HEK293 (cell line): ENCODE measurements around the gene CEACAM20.
"Not testable (repeated sequence)": the region's sequence is repeated elsewhere in the genome, so short reads cannot be mapped to it uniquely, and the experiment has no call there.

Experiments
- CTCF ChIA-PET: fragments of 350-600 bp; formaldehyde crosslinking; extraction: SDS; loops from one replicate; lab custom pipeline; 2021; ENCODE audit warnings: antibody characterized with exemption; lab: Yijun Ruan, JAX
- POLR2A ChIA-PET: fragments of 300-600 bp; formaldehyde crosslinking; extraction: SDS; loops from one replicate; lab custom pipeline; 2020; ENCODE audit warnings: antibody characterized with exemption, inconsistent platforms; lab: Yijun Ruan, JAX
- H3K27ac ChIP-seq: fragments of 200-500 bp; sonication (Bioruptor generic); 2 replicates; pipeline ENCODE4 v1.5.1; 2014; ENCODE audit warnings: low read depth, low read length, control low read depth, inconsistent platforms; ENCODE audit errors: extremely low read depth
- H3K36me3 ChIP-seq, 2 experiments: fragments of 200-500 bp in 1 of 2; sonication (Bioruptor generic) in 1 of 2; 1 replicate in 1 of 2; 2 replicates in 1 of 2; pipeline ENCODE4 v1.5.1; 2014 to 2017; ENCODE audit warnings: inconsistent platforms in 2 of 2, low read length in 2 of 2; ENCODE audit not compliant: control insufficient read depth in 2 of 2, insufficient read depth in 1 of 2
- H3K4me1 ChIP-seq: fragments of 200-500 bp; sonication (Bioruptor generic); 2 replicates; pipeline ENCODE4 v1.5.1; 2014; ENCODE audit warnings: mild to moderate bottlenecking, low read length, inconsistent platforms; ENCODE audit not compliant: control insufficient read depth, insufficient read depth
- H3K4me3 ChIP-seq: 2 replicates; pipeline ENCODE4 v1.5.1; 2011; ENCODE audit warnings: low read depth, mild to moderate bottlenecking, control low read depth, low read length, moderate library complexity
- H3K9me3 ChIP-seq: fragments of 200-500 bp; sonication (Bioruptor generic); 2 replicates; pipeline ENCODE4 v1.5.1; 2014; ENCODE audit warnings: low read depth, low read length, inconsistent platforms; ENCODE audit not compliant: control insufficient read depth, insufficient read depth
- GLI2 ChIP-seq: fragments of 450-650 bp; formaldehyde crosslinking; IDR thresholded peaks from 2 replicates; pipeline ENCODE4; 2017; ENCODE audit warnings: missing biosample characterization, missing genetic modification characterization, low read depth, borderline replicate concordance
- GLIS1 ChIP-seq: fragments of 450-650 bp; formaldehyde crosslinking; IDR thresholded peaks from 2 replicates; pipeline ENCODE4 v1.5.1; 2016; ENCODE audit warnings: missing biosample characterization, missing genetic modification characterization
- KLF17 ChIP-seq: fragments of 450-650 bp; formaldehyde crosslinking; IDR thresholded peaks from 2 replicates; pipeline ENCODE4 v1.5.1; 2016; ENCODE audit warnings: missing biosample characterization, missing genetic modification characterization
- KLF9 ChIP-seq: fragments of 450-650 bp; formaldehyde crosslinking; IDR thresholded peaks from 2 replicates; pipeline ENCODE4 v1.5.1; 2016; ENCODE audit warnings: missing biosample characterization, missing genetic modification characterization, low read depth
- MEIS1 ChIP-seq: sonication (generic); formaldehyde crosslinking; IDR thresholded peaks from 2 replicates; pipeline ENCODE4 v1.8.1; 2022; ENCODE audit warnings: missing genetic modification reagents, mild to moderate bottlenecking, borderline replicate concordance
- SETDB1 ChIP-seq: IDR thresholded peaks from one replicate; pipeline ENCODE4 v1.6.1; 2017; ENCODE audit warnings: mild to moderate bottlenecking, low read length, moderate library complexity, mixed read lengths; ENCODE audit not compliant: insufficient read length
- ZBTB20 ChIP-seq: fragments of 450-650 bp; formaldehyde crosslinking; IDR thresholded peaks from 2 replicates; pipeline ENCODE4 v1.5.1; 2016; ENCODE audit warnings: missing biosample characterization, missing genetic modification characterization
- ZFHX2 ChIP-seq: fragments of 450-650 bp; formaldehyde crosslinking; conservative IDR thresholded peaks from 2 replicates; pipeline ENCODE4 v1.5.1; 2016; ENCODE audit warnings: missing biosample characterization, missing genetic modification characterization
- ZNF121 ChIP-seq: fragments of 450-650 bp; formaldehyde crosslinking; IDR thresholded peaks from 2 replicates; pipeline ENCODE4 v1.5.1; 2016; ENCODE audit warnings: missing biosample characterization, missing genetic modification characterization
- ZNF274 ChIP-seq, 2 experiments: fragments of 200-500 bp in 1 of 2; fragments of 450-650 bp in 1 of 2; sonication (Bioruptor generic) in 1 of 2; formaldehyde crosslinking in 1 of 2; IDR thresholded peaks; 2 replicates each; pipeline versions ENCODE4 v1.5.1 to v1.6.1; 2014 to 2016; ENCODE audit warnings: borderline replicate concordance in 1 of 2, inconsistent platforms in 1 of 2, low read length in 1 of 2, missing biosample characterization in 1 of 2, missing genetic modification characterization in 1 of 2
- ZNF280D ChIP-seq: fragments of 450-650 bp; formaldehyde crosslinking; IDR thresholded peaks from 2 replicates; pipeline ENCODE4 v1.5.1; 2016; ENCODE audit warnings: missing biosample characterization, missing genetic modification characterization
- ZNF350 ChIP-seq: fragments of 450-650 bp; formaldehyde crosslinking; IDR thresholded peaks from 2 replicates; pipeline ENCODE4 v1.5.0; 2017; ENCODE audit warnings: missing biosample characterization, mild to moderate bottlenecking, missing genetic modification characterization
- ZNF416 ChIP-seq: fragments of 450-650 bp; formaldehyde crosslinking; IDR thresholded peaks from 2 replicates; pipeline ENCODE4 v1.5.1; 2016; ENCODE audit warnings: missing biosample characterization, missing genetic modification characterization
- ZNF423 ChIP-seq: fragments of 450-650 bp; formaldehyde crosslinking; IDR thresholded peaks from 2 replicates; pipeline ENCODE4 v1.5.1; 2016; ENCODE audit warnings: missing biosample characterization, missing genetic modification characterization
- ZNF426 ChIP-seq: fragments of 450-650 bp; formaldehyde crosslinking; IDR thresholded peaks from 2 replicates; pipeline ENCODE4 v1.5.1; 2017; ENCODE audit warnings: missing biosample characterization, missing genetic modification characterization, mild to moderate bottlenecking, inconsistent platforms, moderate library complexity
- ZNF555 ChIP-seq: fragments of 450-650 bp; formaldehyde crosslinking; conservative IDR thresholded peaks from 2 replicates; pipeline ENCODE4 v1.5.1; 2017; ENCODE audit warnings: missing biosample characterization, mild to moderate bottlenecking, missing genetic modification characterization, inconsistent platforms
- ZNF623 ChIP-seq: fragments of 450-650 bp; formaldehyde crosslinking; IDR thresholded peaks from 2 replicates; pipeline ENCODE4 v1.5.1; 2016; ENCODE audit warnings: missing biosample characterization, missing genetic modification characterization
- ZNF629 ChIP-seq: fragments of 450-650 bp; formaldehyde crosslinking; IDR thresholded peaks from 2 replicates; pipeline ENCODE4 v1.5.1; 2017; ENCODE audit warnings: missing biosample characterization, missing genetic modification characterization
- ZNF660 ChIP-seq: fragments of 450-650 bp; IDR thresholded peaks from 2 replicates; pipeline ENCODE4 v1.5.1; 2018; ENCODE audit warnings: missing biosample characterization, mild to moderate bottlenecking, missing genetic modification characterization
- ZNF704 ChIP-seq: fragments of 450-650 bp; formaldehyde crosslinking; IDR thresholded peaks from 2 replicates; pipeline ENCODE4 v1.5.1; 2016; ENCODE audit warnings: missing biosample characterization, missing genetic modification characterization
- ZNF76 ChIP-seq: fragments of 450-650 bp; formaldehyde crosslinking; IDR thresholded peaks from 2 replicates; pipeline ENCODE4; 2016; ENCODE audit warnings: low read depth, missing biosample characterization, missing genetic modification characterization, borderline replicate concordance
- ZNF768 ChIP-seq: fragments of 450-650 bp; formaldehyde crosslinking; IDR thresholded peaks from 2 replicates; pipeline ENCODE4 v1.5.1; 2018; ENCODE audit warnings: missing biosample characterization, mild to moderate bottlenecking, missing genetic modification characterization
- ZNF792 ChIP-seq: fragments of 450-650 bp; formaldehyde crosslinking; IDR thresholded peaks from 2 replicates; pipeline ENCODE4 v1.5.1; 2016; ENCODE audit warnings: missing biosample characterization, missing genetic modification characterization

The CEACAM20 gene

GRCh38 chr19:44476559-44477408 is 52.7 kb downstream of the CEACAM20 start (continued):
- TF ChIP-seq ZNF426 (tag by site-specific recombination) (no peak), ZNF274 (IDR thresholded peaks at IDR 0.05; ENCODE audit: low read length) (peak; percentile 93), ZNF274 (tag by site-specific recombination; IDR thresholded peaks at IDR 0.05; ENCODE audit: borderline replicate concordance) (peak; percentile 100), ZNF350 (0 out of 2 replicates have a peak, but pooled peaks have one; percentile 3), ZNF423 (no peak), ZNF623 (tag by site-specific recombination) (no peak), ZNF416 (no peak), GLI2 (tag by site-specific recombination) (no peak), ZNF280D (tag by site-specific recombination) (peak; percentile 100), ZNF792 (tag by site-specific recombination) (no peak), ZNF768 (tag by site-specific recombination) (no peak; the same call in 1 of the 2 replicates), ZFHX2 (tag by site-specific recombination) (no peak), ZNF660 (tag by site-specific recombination) (no peak), KLF17 (tag by site-specific recombination) (no peak), ZNF704 (tag by site-specific recombination) (no peak), ZNF555 (tag by site-specific recombination) (0 out of 2 replicates have a peak, but pooled peaks have one; percentile 8), ZNF121 (tag by site-specific recombination) (no peak), ZNF76 (tag by site-specific recombination) (no peak), ZNF629 (tag by site-specific recombination) (0 out of 2 replicates have a peak, but pooled peaks have one; percentile 19), KLF9 (no peak), MEIS1 (CRISPR knock-in tag) (no peak), ZBTB20 (tag by site-specific recombination) (no peak), GLIS1 (tag by site-specific recombination) (no peak)

GRCh38 chr19:44468730-44469129 is 60.7 kb downstream of the CEACAM20 start:
- H3K36me3 ChIP-seq, H3K27ac ChIP-seq, POLR2A ChIA-PET, H3K4me3 ChIP-seq, H3K9me3 ChIP-seq, CTCF ChIA-PET, H3K4me1 ChIP-seq: not testable (repeated sequence)
- TF ChIP-seq SETDB1: peak; percentile 56
